Measurements from ENCODE around the gene VWA3A. TPM values are rescaled to one million over a fixed set of nuclear protein-coding genes. Genes with fewer than 3 reads are reported as not detected.
A peak's percentile ranks its signal among the peaks of the same experiment; 100 is the strongest.

VWA3A gene
- total and polyA plus RNA-seq, 2 donors (not counting 3 experiments of a cell fraction or from before 2014, with no cell fraction given), result 0.12 to 0.84 TPM

DNA sequence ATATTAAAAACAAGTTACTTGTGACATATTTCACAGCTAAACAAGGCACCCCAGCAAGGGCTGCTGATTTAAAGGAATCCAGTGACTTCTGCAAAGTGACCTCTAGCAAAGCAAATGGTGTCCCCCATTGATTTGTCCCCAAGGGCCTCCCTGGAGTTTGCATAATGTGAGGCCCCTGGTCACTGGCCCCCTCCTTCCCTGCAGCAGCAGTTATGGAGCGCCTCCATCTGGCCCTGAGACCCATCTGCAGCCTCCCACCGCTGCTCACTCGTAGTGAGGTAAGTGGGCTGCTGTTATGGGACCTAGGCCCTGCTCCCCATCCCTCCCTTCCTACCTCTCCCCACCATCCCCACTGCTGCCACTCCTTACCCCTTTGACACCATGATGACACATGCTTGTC is 94.2 kb downstream of the VWA3A start:
- Histone ChIP-seq H3K79me2 (ENCODE audit: control insufficient read depth, insufficient read depth, low read length) (no peaks in the 10 kb centered on the region), H3K27me3 (ENCODE audit: control insufficient read depth in 2 of 2, insufficient read depth in 2 of 2, low read length in 2 of 2) (no peaks in the 10 kb centered on the region), H2AFZ (ENCODE audit: low read depth, low read length) (no peak overlapping the region), H3K4me3 (replicated peaks in 1 of 3; ENCODE audit: insufficient read depth in 1 of 3, low read depth in 1 of 3, low read length in 3 of 3) (no peak overlapping the region), H3K36me3 (ENCODE audit: control insufficient read depth in 2 of 2, extremely low read depth in 1 of 2, insufficient read depth in 2 of 2, low read length in 2 of 2) (no peaks in the 10 kb centered on the region), H4K20me1 (replicated peaks; ENCODE audit: control insufficient read depth, extremely low read depth, insufficient read depth, low read length) (no peaks in the 10 kb centered on the region), H3K9me1 (replicated peaks; ENCODE audit: control insufficient read depth, extremely low read depth, insufficient read depth, low read length) (no peaks in the 10 kb centered on the region), H3K4me2 (ENCODE audit: insufficient read depth, low read length) (no peak overlapping the region), H3K9me3 (replicated peaks; ENCODE audit: control insufficient read depth, insufficient read depth, low read length) (no peaks in the 10 kb centered on the region), H3K4me1 (ENCODE audit: control insufficient read depth, extremely low read depth, insufficient read depth, low read length) (peaks cover 23% of the 10 kb centered on the region), H3K9ac (replicated peaks; ENCODE audit: extremely low read depth, insufficient read depth, low read length) (no peak overlapping the region), H3K27ac (ENCODE audit: insufficient read depth, low read depth, low read length) (no peak overlapping the region)
- DNase-seq (ENCODE audit: low read depth, low spot score) (no peak), FAIRE-seq (no peak)
- no peak for TF ChIP-seq FOS (IDR thresholded peaks at IDR 0.05; ENCODE audit: borderline replicate concordance, insufficient read depth, low read length)
- TF ChIP-seq, protein P1, sequence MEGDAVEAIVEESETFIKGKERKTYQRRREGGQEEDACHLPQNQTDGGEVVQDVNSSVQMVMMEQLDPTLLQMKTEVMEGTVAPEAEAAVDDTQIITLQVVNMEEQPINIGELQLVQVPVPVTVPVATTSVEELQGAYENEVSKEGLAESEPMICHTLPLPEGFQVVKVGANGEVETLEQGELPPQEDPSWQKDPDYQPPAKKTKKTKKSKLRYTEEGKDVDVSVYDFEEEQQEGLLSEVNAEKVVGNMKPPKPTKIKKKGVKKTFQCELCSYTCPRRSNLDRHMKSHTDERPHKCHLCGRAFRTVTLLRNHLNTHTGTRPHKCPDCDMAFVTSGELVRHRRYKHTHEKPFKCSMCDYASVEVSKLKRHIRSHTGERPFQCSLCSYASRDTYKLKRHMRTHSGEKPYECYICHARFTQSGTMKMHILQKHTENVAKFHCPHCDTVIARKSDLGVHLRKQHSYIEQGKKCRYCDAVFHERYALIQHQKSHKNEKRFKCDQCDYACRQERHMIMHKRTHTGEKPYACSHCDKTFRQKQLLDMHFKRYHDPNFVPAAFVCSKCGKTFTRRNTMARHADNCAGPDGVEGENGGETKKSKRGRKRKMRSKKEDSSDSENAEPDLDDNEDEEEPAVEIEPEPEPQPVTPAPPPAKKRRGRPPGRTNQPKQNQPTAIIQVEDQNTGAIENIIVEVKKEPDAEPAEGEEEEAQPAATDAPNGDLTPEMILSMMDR (IDR thresholded peaks at IDR 0.05; ENCODE audit: extremely low read depth in 1 of 2, insufficient read depth in 1 of 2, low read depth in 1 of 2, low read length in 2 of 2), result peak; percentile 11 to 18
- dilution Hi-C loops (cut with MboI; ENCODE audit: extremely low pct_ligation_motif_present, low sequenced_read_pairs), result no loop called here
- CTCF ChIA-PET, result interaction anchor here (4.0 to 4.4 kb wide), 3 partner anchors 88 to 187 kb away, joined by 36 to 99 read pairs (median 85); partner anchors contain the start of gene PDZD9
- BruUV-seq (replicated peaks), result no TSS peak
- POLR2A ChIA-PET, result no interaction called here
- intact Hi-C loops (cut with micrococcal nuclease), result no loop called here

DNA sequence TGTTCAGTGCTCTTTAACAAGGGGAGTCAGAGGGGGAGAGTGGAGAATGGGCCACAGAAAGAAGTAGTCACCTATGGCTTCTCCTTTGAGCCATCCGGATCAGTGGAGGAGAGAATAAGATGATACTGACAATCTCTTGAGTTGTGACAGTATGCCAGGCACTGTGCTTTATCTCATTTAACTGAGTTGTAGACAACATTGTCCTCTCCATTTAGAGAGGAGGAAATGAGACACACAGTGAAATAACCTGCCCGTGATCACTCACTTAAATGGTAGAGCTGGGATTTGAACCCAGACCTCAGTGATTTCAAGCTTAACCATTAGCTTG is 95.9 kb downstream of the VWA3A start:
- H3K36me3 ChIP-seq (ENCODE audit: control insufficient read depth in 2 of 2, extremely low read depth in 1 of 2, insufficient read depth in 2 of 2, low read length in 2 of 2), result no peaks in the 10 kb centered on the region
- H3K4me3 ChIP-seq (replicated peaks in 1 of 3; ENCODE audit: insufficient read depth in 1 of 3, low read depth in 1 of 3, low read length in 3 of 3), result no peak overlapping the region
- H3K27ac ChIP-seq (ENCODE audit: insufficient read depth, low read depth, low read length), result no peak overlapping the region
- ChIA-PET POLR2A (interaction anchor here (1.0 kb wide), 2 partner anchors 177 to 235 kb away, joined by 5 to 6 read pairs; partner anchors contain the start of gene UQCRC2), CTCF (interaction anchor here (0.5 to 4.4 kb wide), 55 partner anchors 8 to 531 kb away, joined by 3 to 99 read pairs (median 5); partner anchors contain the start of genes EEF2K, MOSMO, PDZD9 and UQCRC2)
- DNase-seq (ENCODE audit: low read depth, low spot score), result no peak
- H3K9me1 ChIP-seq (replicated peaks; ENCODE audit: control insufficient read depth, extremely low read depth, insufficient read depth, low read length), result no peaks in the 10 kb centered on the region
- H3K79me2 ChIP-seq (ENCODE audit: control insufficient read depth, insufficient read depth, low read length), result no peaks in the 10 kb centered on the region
- no peak overlapping the region for H3K9ac ChIP-seq (replicated peaks; ENCODE audit: extremely low read depth, insufficient read depth, low read length)
- no peaks in the 10 kb centered on the region for H3K9me3 ChIP-seq (replicated peaks; ENCODE audit: control insufficient read depth, insufficient read depth, low read length)
- BruUV-seq (replicated peaks), result no TSS peak
- H4K20me1 ChIP-seq (replicated peaks; ENCODE audit: control insufficient read depth, extremely low read depth, insufficient read depth, low read length), result no peaks in the 10 kb centered on the region
- intact Hi-C loops (cut with micrococcal nuclease) (loop anchor here (1.0 kb wide), 3 partner anchors 89 to 237 kb away; partner anchors contain the start of gene PDZD9), dilution Hi-C loops (cut with MboI; ENCODE audit: extremely low pct_ligation_motif_present, low sequenced_read_pairs) (no loop called here)
- TF ChIP-seq, protein P2, sequence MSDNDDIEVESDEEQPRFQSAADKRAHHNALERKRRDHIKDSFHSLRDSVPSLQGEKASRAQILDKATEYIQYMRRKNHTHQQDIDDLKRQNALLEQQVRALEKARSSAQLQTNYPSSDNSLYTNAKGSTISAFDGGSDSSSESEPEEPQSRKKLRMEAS (IDR thresholded peaks at IDR 0.05; ENCODE audit: insufficient read depth, insufficient read length), result no peak
- TF ChIP-seq MYC (IDR thresholded peaks at IDR 0.05; ENCODE audit: low read depth, low read length), result no peak
- no peak for TF ChIP-seq EZH2 (IDR thresholded peaks at IDR 0.05; ENCODE audit: borderline replicate concordance, low read depth, low read length, severe bottlenecking)
- TF ChIP-seq, protein P1 (IDR thresholded peaks at IDR 0.05; ENCODE audit: extremely low read depth in 1 of 2, insufficient read depth in 1 of 2, low read depth in 1 of 2, low read length in 2 of 2), result no peak
- no peak for TF ChIP-seq POLR2A (IDR thresholded peaks at IDR 0.05; ENCODE audit: low read depth, low read length)
- TF ChIP-seq GATA2 (IDR thresholded peaks at IDR 0.05; ENCODE audit: insufficient read depth, insufficient read length, low read depth, low read length), result no peak
- TF ChIP-seq JUN (IDR thresholded peaks at IDR 0.05; ENCODE audit: borderline replicate concordance, insufficient read depth, insufficient read length, low read depth), result no peak
- TF ChIP-seq POLR2AphosphoS5 (IDR thresholded peaks at IDR 0.05; ENCODE audit: insufficient read depth, low read depth, low read length), result no peak
- no peak for TF ChIP-seq FOS (IDR thresholded peaks at IDR 0.05; ENCODE audit: borderline replicate concordance, insufficient read depth, low read length)
- H3K4me1 ChIP-seq (ENCODE audit: control insufficient read depth, extremely low read depth, insufficient read depth, low read length), result peaks cover 38% of the 10 kb centered on the region
- peak overlapping the region; percentile 16 for H2AFZ ChIP-seq (ENCODE audit: low read depth, low read length)
- no peaks in the 10 kb centered on the region for H3K27me3 ChIP-seq (ENCODE audit: control insufficient read depth in 2 of 2, insufficient read depth in 2 of 2, low read length in 2 of 2)
- H3K4me2 ChIP-seq (ENCODE audit: insufficient read depth, low read length), result no peak overlapping the region
- FAIRE-seq, result no peak

All from endothelial cell of umbilical vein (primary cell).